Hepatocyte (in vitro differentiated cells): Measurements from ENCODE around the gene UBXN11. TPM values are rescaled to one million over a fixed set of nuclear protein-coding genes. Genes with fewer than 3 reads are reported as not detected.

Experiments
- DNase-seq: peaks from one replicate; pipeline ENCODE4 v3.0.0-alpha.2; 2016; ENCODE audit warnings: low spot score
- H2AFZ ChIP-seq: fragments of 200-600 bp; sonication (generic); 2 replicates; pipeline ENCODE4 v1.6.0; 2016; ENCODE audit warnings: antibody characterized with exemption, mild to moderate bottlenecking
- H3K27ac ChIP-seq: fragments of 200-600 bp; sonication (generic); 2 replicates; pipeline ENCODE4 v1.5.1; 2016; ENCODE audit warnings: mild to moderate bottlenecking
- H3K27me3 ChIP-seq: fragments of 200-600 bp; sonication (generic); 2 replicates; pipeline ENCODE4 v1.6.1; 2016
- H3K36me3 ChIP-seq: fragments of 200-600 bp; sonication (generic); replicated peaks from 2 replicates; pipeline ENCODE4 v1.5.1; 2016; ENCODE audit warnings: low read depth; ENCODE audit not compliant: insufficient read depth
- H3K4me1 ChIP-seq: fragments of 200-600 bp; sonication (generic); 2 replicates; pipeline ENCODE4 v1.5.1; 2016; ENCODE audit warnings: mild to moderate bottlenecking, moderate library complexity; ENCODE audit not compliant: insufficient read depth
- H3K4me2 ChIP-seq: fragments of 200-600 bp; sonication (generic); 2 replicates; pipeline ENCODE4 v1.6.0; 2016
- H3K4me3 ChIP-seq: fragments of 200-600 bp; sonication (generic); 2 replicates; pipeline ENCODE4 v1.5.1; 2016; ENCODE audit warnings: mild to moderate bottlenecking
- H3K79me2 ChIP-seq: fragments of 200-600 bp; sonication (generic); 2 replicates; pipeline ENCODE4 v1.6.0; 2017; ENCODE audit warnings: mild to moderate bottlenecking
- H3K9me2 ChIP-seq: fragments of 200-600 bp; sonication (generic); replicated peaks from 2 replicates; pipeline ENCODE4 v1.6.0; 2017; ENCODE audit warnings: mild to moderate bottlenecking; ENCODE audit not compliant: insufficient read depth
- H3K9me3 ChIP-seq: fragments of 200-600 bp; sonication (generic); 2 replicates; pipeline ENCODE4 v1.5.1; 2016; ENCODE audit warnings: low read depth, mild to moderate bottlenecking
- H4K20me1 ChIP-seq: fragments of 200-600 bp; sonication (generic); 2 replicates; pipeline ENCODE4 v1.6.0; 2016; ENCODE audit warnings: mild to moderate bottlenecking; ENCODE audit not compliant: insufficient read depth, poor library complexity, severe bottlenecking
- EZH2 ChIP-seq: fragments of 200-600 bp; sonication (generic); IDR thresholded peaks from 2 replicates; pipeline ENCODE4 v1.6.1; 2016; ENCODE audit warnings: antibody characterized with exemption, mild to moderate bottlenecking, borderline replicate concordance
- EZH2phosphoT487 ChIP-seq: fragments of 200-600 bp; sonication (generic); IDR thresholded peaks from one replicate; pipeline ENCODE4 v1.6.1; 2018; ENCODE audit warnings: antibody characterized with exemption, mild to moderate bottlenecking, low read depth, moderate library complexity; ENCODE audit not compliant: unreplicated experiment, severe bottlenecking
- WGBS: methylation state at CpG from one replicate; pipeline ENCODE4 v1.1.6; 2016; ENCODE audit warnings: low lambda C conversion rate; ENCODE audit errors: missing lambda C conversion rate; 5-methylcytosine and 5-hydroxymethylcytosine counted together
- polyA plus RNA-seq: library from polyadenylated mRNA; unstranded; fragments of >200 nt; fragmentation: Nextera tagmentation; extraction: Ambion mirVana; gene quantifications from 2 replicates; pipeline ENCODE4 v1.2.1, GENCODE V29; 2016
- total RNA-seq: library from RNA; depleted of rRNA; stranded (reverse); fragments of >200 nt; gene quantifications from 2 replicates; pipeline ENCODE4 v1.2.3, GENCODE V29; 2014
- TF ChIP-seq, protein P1 (sequence below): fragments of 200-600 bp; sonication (generic); IDR thresholded peaks from 2 replicates; pipeline ENCODE4 v1.5.1; 2016; ENCODE audit warnings: antibody characterized with exemption, mild to moderate bottlenecking; ENCODE audit not compliant: poor library complexity

Gene UBXN11
- total and polyA plus RNA-seq, 2 experiments from 2014 or later, result 3.1 to 17.1 TPM

DNA sequence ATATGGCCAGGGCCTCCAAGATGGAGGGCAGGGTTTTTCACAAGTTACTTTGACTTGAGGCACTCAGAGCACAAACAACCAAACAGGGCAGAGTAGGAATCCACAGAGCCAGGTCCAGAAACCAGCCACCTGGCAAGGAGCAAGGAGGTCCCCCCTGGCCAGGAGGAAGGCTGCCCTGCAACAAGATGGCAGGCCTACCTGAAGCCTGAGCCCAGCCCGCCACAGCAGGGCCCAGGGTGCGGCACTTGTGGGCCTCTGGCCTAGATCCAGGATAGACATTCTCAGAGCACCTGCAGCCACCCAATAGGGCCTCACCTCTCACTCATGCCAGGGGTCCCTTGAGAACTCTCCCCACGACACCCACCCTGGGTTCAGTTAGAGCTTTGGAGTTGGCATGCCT lies 15.0 kb downstream of the UBXN11 start:
- Histone ChIP-seq H3K27me3 (no peaks in the 10 kb centered on the region), H3K4me2 (no peak overlapping the region), H3K4me3 (no peak overlapping the region), H3K4me1 (no peaks in the 10 kb centered on the region), H3K9me2 (no peaks in the 10 kb centered on the region), H3K36me3 (no peaks in the 10 kb centered on the region), H3K9me3 (no peaks in the 10 kb centered on the region), H4K20me1 (no peaks in the 10 kb centered on the region), H3K27ac (no peak overlapping the region), H3K79me2 (no peaks in the 10 kb centered on the region), H2AFZ (no peak overlapping the region)
- WGBS, result 97% methylated on average over 3 of the region's 3 CpGs
- TF ChIP-seq, protein P1, sequence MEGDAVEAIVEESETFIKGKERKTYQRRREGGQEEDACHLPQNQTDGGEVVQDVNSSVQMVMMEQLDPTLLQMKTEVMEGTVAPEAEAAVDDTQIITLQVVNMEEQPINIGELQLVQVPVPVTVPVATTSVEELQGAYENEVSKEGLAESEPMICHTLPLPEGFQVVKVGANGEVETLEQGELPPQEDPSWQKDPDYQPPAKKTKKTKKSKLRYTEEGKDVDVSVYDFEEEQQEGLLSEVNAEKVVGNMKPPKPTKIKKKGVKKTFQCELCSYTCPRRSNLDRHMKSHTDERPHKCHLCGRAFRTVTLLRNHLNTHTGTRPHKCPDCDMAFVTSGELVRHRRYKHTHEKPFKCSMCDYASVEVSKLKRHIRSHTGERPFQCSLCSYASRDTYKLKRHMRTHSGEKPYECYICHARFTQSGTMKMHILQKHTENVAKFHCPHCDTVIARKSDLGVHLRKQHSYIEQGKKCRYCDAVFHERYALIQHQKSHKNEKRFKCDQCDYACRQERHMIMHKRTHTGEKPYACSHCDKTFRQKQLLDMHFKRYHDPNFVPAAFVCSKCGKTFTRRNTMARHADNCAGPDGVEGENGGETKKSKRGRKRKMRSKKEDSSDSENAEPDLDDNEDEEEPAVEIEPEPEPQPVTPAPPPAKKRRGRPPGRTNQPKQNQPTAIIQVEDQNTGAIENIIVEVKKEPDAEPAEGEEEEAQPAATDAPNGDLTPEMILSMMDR, result no peak
- no peak for TF ChIP-seq EZH2phosphoT487
- no peak for TF ChIP-seq EZH2
- DNase-seq, result no peak

DNA sequence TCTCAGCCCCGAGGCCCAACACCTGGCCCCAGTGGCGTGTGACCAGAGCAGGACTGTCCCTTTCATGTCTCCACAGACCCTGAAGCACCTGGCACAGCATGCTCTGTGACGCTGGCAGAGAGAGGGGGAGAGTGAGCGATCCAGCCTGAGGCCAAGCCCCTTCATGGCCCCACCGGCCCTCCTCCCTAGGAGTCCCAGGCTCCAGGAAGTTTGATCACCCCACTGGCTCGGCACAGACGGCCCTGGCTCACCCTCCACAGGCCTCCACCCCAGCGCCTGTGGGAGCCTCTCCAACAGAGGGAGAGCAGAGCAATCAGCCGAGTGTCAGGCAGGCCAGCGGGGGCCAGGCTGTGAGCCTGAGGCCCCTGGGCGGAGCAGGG lies 15.6 kb downstream of the UBXN11 start:
- no peak overlapping the region for H3K4me2 ChIP-seq
- H3K4me3 ChIP-seq, result no peak overlapping the region
- no peaks in the 10 kb centered on the region for H3K36me3 ChIP-seq
- H3K9me2 ChIP-seq, result no peaks in the 10 kb centered on the region
- DNase-seq, result no peak
- no peak overlapping the region for H2AFZ ChIP-seq
- H3K27ac ChIP-seq, result no peak overlapping the region
- no peaks in the 10 kb centered on the region for H3K27me3 ChIP-seq
- no peaks in the 10 kb centered on the region for H3K9me3 ChIP-seq
- 58% methylated on average over 10 of the region's 11 CpGs for WGBS
- H3K4me1 ChIP-seq, result no peaks in the 10 kb centered on the region
- TF ChIP-seq EZH2phosphoT487 (no peak), EZH2 (no peak)
- TF ChIP-seq, protein P1, result no peak
- H4K20me1 ChIP-seq, result no peaks in the 10 kb centered on the region
- H3K79me2 ChIP-seq, result no peaks in the 10 kb centered on the region

DNA sequence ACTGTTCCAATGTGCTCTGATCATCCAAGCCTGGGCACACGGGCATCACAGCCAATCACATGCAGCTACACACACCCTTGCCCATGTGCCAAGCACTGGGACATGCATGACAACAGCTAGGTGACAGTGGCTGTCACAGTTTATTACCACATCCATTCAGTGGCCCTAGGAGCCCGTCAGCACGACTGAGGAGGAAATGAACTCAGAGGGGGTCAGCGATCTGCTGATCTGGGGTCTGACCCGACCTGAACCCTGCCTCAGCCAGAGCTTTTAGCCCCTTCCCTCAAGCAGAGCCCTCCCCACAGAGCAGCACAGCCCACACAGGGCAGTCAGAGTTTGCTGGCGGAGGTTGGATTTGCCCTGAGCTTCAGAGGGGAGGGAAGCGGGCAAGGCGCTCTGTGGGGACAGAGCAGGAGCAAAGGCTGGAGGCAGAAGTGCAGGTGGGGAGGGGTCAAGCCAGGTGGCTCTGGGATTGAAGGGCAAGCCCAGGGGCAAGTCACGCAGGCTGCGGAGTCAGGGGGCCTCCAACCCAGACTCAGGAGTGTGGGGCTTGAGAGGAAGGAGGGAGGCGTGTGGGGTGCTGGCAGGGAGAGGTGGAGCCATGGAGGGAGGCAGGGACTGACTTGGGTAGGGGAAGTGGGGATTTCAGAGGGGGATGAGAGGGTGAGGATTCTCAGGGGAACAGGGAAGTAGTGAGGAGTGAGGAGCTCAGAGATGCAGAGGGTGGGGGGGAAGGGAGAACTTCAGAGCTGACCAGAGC lies 16.1 kb downstream of the UBXN11 start:
- no peak for DNase-seq
- Histone ChIP-seq H3K27me3 (no peaks in the 10 kb centered on the region), H3K4me1 (no peaks in the 10 kb centered on the region), H3K27ac (no peak overlapping the region), H2AFZ (no peak overlapping the region), H3K36me3 (no peaks in the 10 kb centered on the region), H3K4me3 (no peak overlapping the region), H3K9me3 (no peaks in the 10 kb centered on the region), H3K79me2 (no peaks in the 10 kb centered on the region), H3K4me2 (no peak overlapping the region), H4K20me1 (no peaks in the 10 kb centered on the region), H3K9me2 (no peaks in the 10 kb centered on the region)
- TF ChIP-seq EZH2phosphoT487 (no peak), EZH2 (no peak)
- TF ChIP-seq, protein P1, result no peak
- WGBS, result 77% methylated on average over 11 of the region's 11 CpGs
